Erythroblast (primary cell): Measurements from ENCODE around the gene AVEN.
"Not testable (repeated sequence)": the region's sequence is repeated elsewhere in the genome, so short reads cannot be mapped to it uniquely, and the experiment has no call there.

ENCODE experiments used
- DNase-seq, 2 experiments: peaks; one replicate each; lab custom pipeline; 2025; lab: John Stamatoyannopoulos, UW
- GATA1 ChIP-seq: IDR thresholded peaks from 2 replicates; pipeline ENCODE4 v1.6.1; 2011; ENCODE audit warnings: low read depth, mild to moderate bottlenecking, control low read depth, low read length, moderate library complexity
- POLR2A ChIP-seq: IDR thresholded peaks from 2 replicates; pipeline ENCODE4 v1.6.1; 2011; ENCODE audit warnings: mild to moderate bottlenecking, low read length

Gene AVEN

DNA sequence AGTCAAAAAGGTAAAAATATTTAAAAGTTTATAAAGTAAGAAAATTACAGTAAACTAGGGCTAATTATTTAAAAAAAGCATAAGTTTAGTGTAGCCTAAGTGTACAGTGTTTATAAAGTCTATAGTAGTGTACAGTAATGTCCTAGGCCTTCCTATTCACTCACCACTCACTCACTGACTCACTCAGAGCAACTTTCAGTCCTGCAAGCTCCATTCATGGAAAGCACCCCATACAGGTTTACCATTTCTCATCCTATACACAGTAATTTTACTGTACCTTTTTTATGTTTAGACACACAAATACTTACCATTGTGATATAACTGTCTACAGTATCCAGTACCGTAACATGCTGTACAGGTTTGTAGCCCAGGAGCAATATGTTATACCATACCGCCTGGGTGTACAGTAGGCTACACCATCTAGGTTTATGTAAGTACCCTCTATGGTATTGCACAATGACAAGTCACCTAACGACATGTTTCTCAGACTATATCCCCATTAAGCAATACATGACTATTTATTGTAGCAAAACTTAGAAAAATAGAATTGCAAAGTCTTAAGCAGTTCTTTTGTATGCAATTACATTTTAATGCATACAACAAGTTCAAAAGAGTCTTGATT lies 19.5 kb downstream of the AVEN start:
- TF ChIP-seq GATA1 (no peak), POLR2A (no peak)
- no peak for DNase-seq

DNA sequence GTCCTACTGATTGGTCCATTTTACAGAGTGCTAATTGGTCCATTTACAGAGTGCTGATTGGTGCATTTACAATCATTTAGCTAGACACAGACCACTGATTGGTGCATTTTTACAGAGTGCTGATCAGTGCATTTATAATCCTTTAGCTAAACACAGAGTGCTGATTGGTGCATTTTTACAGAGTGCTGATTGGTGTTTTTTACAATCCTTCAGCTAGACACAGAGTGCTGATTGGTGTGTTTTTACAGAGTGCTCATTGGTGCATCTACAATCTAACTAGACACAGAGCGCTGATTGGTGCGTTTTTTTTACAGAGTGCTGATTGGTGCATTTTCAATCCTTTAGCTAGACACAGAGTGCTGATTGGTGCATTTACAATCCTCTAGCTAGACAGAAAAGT lies 20.3 kb downstream of the AVEN start:
- DNase-seq, result not testable (repeated sequence)

DNA sequence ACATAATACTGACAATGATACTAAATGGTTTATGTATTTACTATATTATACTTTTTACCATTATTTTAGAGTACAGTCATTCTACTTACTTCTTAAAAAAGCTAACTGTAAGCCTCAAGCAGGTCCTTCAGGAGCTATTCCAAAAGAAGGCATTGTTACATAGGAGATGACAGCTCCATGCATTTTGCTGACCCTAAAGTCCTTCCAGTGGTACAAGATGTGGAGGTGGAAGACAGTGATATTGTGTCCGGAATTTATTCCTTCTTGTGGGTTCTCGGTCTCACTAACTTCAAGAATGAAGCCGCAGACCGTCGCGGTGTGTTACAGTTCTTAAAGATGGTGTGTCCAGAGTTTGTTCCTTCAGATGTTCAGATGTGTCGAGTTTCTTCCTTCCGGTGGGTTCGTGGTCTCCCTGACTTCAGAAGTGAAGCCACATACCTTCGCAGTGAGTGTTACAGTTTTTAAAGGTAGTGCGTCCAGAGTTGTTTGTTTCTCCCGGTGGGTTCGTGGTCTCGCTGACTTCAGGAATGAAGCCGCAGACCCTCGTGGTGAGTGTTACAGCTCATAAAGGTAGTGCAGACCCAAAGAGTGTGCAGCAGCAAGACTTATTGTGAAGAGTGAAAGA lies 20.9 kb downstream of the AVEN start:
- no peak for DNase-seq
- no peak for TF ChIP-seq GATA1
- no peak for TF ChIP-seq POLR2A

DNA sequence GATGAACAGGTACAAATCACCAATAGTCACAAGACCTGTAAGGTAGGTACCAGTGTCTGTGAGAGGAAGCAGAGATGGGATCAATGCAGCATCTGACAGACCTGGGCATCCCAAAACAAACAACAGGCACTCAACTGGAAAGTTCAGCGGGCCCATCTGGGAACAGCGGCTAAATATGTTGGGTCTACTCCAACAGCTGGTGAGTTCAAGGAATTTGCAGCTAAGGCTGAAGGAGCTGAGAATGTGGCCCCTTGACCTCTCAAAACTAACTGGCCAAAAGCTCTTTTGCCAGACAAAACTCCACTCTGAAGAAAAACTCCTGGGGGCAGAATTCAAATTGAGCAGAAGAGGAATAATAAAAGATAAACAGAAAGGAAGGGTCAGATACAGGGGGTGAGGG lies 24.4 kb downstream of the AVEN start:
- no peak for DNase-seq
- TF ChIP-seq POLR2A (no peak), GATA1 (no peak)

DNA sequence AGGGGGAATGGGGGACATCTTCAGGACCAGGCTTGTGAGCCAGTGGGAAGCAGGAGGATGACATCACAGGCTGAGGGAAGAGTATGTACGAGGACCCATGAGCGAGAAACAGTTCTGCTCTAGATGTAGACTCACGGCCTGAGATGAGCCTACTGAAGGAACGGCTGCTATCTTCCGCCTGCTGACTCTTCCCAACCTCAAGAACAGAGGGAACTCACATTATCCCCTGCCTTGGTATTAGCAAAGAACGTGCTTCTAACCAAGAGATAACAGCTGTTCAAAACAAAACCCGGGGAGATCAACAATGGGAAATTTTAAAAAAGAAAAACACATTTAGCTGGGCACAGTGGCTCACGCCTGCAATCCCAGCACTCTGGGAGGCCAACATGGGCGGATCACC lies 25.3 kb downstream of the AVEN start:
- TF ChIP-seq GATA1, result no peak
- TF ChIP-seq POLR2A, result no peak
- no peak for DNase-seq

DNA sequence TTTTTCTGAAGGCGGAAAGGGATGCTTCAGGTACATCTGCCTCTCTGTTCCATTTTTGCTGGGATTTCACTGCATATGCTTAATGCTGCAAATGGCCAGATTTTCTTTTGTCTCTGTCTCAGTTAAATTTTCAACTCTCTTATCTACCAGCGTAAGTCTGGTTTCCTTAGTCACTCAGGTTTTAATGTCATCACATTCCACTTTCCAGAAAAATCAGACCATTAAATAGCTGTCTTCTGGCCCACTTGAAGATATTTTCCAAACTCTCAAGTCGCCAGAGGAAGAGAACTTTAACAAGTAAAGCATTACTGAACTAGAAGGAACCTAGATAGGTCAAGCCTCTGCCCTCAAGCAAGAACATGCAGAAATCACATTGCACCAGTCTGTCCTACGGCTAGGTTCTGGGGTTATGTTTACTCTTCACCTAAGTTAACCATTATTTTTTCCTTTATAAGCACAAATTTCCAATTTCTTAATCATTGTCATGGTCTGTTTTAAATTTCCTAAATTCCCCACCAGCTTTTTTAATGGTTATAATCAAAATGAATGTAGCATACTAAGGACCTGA lies 26.5 kb downstream of the AVEN start:
- TF ChIP-seq POLR2A, result no peak
- no peak for TF ChIP-seq GATA1
- DNase-seq, result no peak

DNA sequence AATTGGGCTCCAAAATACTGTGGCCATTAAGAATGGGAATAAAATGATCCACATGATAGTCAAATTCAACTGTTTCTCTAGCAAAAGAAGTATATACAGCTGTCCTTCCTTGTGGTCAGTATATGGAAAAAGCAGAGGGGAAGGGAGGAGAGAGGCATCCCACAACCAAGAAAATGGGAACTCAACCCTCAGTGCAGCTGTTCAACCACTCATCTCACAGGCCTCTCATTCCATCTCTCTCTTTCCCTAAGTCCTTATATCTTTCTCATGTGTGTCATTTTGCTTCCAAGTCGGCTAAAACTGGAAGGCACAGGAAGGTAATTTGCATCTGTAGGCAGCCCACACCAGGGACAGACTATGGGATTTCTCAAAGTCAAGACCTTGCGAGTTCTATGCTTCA lies 27.5 kb downstream of the AVEN start:
- no peak for DNase-seq

DNA sequence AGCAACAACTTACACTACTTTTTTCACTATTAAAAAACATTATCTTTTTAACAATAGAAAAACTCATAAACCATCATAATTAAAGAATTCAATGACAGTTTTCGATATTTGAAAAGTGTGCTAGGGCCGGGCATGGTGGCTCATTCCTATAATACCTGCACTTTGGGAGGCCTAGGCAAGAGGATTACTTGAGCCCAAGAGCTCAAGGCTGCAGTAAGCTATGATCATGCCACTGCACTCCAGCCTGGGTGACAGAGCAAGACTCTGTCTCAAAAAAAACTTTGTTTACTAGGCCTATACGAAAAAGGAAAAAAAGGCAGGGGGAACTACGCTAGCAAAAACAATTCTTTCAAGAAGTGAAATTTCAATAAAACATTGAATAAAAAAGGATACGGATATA lies 28.1 kb downstream of the AVEN start:
- no peak for TF ChIP-seq POLR2A
- TF ChIP-seq GATA1, result no peak
- no peak for DNase-seq

More for the DNA sequence above, 27.5 kb downstream of the AVEN start:
- TF ChIP-seq GATA1, result no peak
- no peak for TF ChIP-seq POLR2A

DNA sequence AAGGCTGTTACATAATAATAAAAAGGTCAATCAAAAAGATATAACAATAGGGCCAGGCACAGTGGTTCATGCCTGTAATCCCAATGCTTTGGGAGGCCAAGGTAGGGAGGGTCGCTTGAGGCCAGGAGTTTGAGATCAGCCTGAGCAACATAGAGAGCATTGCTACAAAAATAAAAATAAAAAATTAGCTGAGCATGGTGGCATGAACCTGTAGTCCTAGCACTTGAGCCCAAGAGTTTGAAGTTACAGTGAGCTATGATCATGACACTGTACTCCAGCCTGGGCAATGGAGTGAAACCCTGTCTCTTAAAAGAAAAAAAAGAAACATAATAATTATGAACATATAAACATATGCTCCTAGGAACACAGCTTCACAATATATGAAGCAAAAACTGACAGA lies 29.3 kb downstream of the AVEN start:
- no peak for DNase-seq
- no peak for TF ChIP-seq POLR2A
- no peak for TF ChIP-seq GATA1

DNA sequence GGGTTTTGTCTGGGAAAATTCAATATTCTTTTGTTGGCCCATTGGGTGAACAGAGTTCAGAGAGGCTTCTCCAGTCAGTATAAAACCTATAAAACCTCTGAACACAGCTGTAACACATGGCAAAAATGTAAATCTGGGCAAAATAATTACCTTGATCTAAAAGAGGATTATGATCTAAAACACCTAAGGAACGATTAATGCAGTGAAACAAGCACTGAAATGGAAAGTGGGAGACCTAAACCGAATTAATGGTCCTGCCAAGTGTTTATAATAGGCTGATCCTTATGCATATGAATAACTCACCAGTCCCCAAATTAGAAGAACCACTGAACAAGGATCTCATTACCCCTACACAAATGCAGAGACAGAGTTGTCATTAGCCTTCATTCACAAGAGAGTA lies 32.6 kb downstream of the AVEN start:
- TF ChIP-seq GATA1 (no peak), POLR2A (no peak)

DNA sequence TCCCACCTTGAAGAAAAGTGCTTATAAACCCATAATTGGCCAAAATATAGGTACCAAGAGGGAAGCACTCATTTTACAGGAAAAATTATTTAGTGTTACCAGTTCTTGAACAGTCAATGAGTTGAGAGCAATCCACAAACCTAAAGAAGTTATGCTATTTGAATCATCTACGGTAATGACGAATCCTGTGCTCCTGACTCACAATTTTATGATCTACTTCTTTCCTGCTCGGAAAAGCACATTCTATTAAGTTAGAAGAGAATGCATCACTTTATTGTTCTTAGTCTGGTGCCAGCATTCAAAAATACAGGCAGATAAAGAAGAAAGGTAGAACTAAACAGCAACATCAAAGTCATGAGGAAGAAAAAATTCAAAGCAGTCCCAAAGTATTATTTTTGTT lies 37.5 kb downstream of the AVEN start:
- DNase-seq, result no peak
- TF ChIP-seq POLR2A, result no peak
- TF ChIP-seq GATA1, result no peak

More for the DNA sequence above, 32.6 kb downstream of the AVEN start:
- DNase-seq, result no peak

DNA sequence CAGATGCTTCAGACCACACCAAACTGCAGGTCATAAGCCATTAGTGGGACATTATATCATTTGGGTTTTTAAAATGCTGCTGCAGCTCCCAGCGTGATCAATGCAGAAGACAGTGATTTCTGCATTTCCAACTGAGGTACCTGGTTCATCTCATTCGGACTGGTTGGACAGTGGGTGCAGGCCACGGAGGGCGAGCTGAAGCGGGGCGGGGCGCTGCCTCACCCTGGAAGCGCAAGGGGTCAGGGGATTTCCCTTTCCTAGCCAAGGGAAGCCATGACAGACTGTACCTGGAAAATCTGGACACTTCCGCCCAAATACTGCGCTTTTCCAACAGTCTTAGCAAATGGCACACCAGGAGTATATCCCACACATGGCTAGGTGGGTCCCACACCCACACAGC lies 43.3 kb downstream of the AVEN start:
- DNase-seq, result not testable (repeated sequence)

DNA sequence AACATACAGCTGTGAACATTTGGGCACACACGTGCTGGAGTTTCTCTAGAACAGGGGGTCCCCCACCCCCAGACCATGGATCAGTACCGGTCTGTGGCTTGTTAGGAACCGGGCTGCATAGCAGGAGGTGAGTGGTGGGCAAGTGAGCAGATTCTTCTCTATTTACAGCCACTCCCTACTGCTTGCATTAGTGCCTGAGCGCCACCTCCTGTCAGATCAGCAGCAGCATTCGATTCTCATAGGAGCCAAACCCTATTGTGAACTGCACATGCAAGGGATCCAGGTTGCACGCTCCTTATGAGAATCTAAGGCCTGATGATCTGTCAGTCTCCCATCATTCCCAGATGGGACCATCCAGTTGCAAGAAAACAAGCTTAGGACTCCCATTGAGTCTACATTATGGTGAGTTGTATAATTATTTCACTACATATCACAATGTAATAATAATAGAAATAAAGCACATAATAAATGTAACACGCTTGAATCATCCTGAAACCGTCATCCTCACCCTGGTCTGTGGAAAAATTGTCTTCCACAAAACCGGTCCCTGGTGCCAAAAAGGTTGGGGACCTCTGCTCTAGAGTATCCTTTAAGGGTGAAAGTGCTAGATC lies 44.9 kb downstream of the AVEN start:
- peak; percentile 62 to 74 for DNase-seq
- no peak for TF ChIP-seq POLR2A
- no peak for TF ChIP-seq GATA1

DNA sequence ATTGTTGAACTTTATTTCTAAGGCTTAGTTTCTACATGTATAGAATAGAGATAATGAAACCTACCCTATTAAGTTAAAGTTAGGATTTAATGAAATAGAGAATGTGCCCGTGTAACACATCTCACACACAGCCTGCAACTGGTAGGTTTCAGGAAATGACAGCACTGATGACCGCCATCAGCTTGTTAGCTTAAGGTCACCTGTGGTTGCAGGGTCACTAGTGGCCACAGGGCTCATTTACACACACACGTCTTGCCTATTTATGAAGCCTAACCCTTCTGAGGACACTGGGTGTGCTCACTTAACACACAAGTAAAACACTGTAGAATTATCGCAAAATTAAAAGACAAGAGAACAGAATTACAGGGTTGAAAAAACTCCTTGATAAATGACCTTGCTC lies 50.6 kb downstream of the AVEN start:
- DNase-seq, result no peak

More for the DNA sequence above, 50.6 kb downstream of the AVEN start:
- no peak for TF ChIP-seq POLR2A
- no peak for TF ChIP-seq GATA1
